CD8-positive, alpha-beta memory T cell (primary cell): Measurements from ENCODE around the gene ARL8A. TPM values are rescaled to one million over a fixed set of nuclear protein-coding genes. Genes with fewer than 3 reads are reported as not detected.
"Not testable (repeated sequence)": the region's sequence is repeated elsewhere in the genome, so short reads cannot be mapped to it uniquely, and the experiment has no call there.

Experiments
- CTCF ChIA-PET: fragments of 350-600 bp; sonication (Branson Sonifier 250); formaldehyde crosslinking; loops from one replicate; lab custom pipeline; 2021; ENCODE audit warnings: antibody characterized with exemption; lab: Charles Lee
- POLR2A ChIA-PET: fragments of 350-600 bp; sonication (Branson Sonifier 250); formaldehyde crosslinking; loops from one replicate; lab custom pipeline; 2021; ENCODE audit warnings: antibody characterized with exemption; lab: Charles Lee
- DNase-seq, 5 donors: peaks; one replicate each; pipeline versions ENCODE4 v3.0.0 to v3.0.0-alpha.2; 2020 to 2022; ENCODE audit warnings: mixed read lengths in 1 of 5
- H3K27ac ChIP-seq: one replicate; pipeline ENCODE4 v1.7.0; 2013; ENCODE audit warnings: low read depth, mild to moderate bottlenecking, low read length, moderate library complexity
- H3K27me3 ChIP-seq: 2 replicates; pipeline ENCODE4 v1.7.0; 2013; ENCODE audit warnings: low read length, mild to moderate bottlenecking; ENCODE audit not compliant: insufficient read depth, poor library complexity, severe bottlenecking
- H3K36me3 ChIP-seq: 2 replicates; pipeline ENCODE4 v1.7.0; 2013; ENCODE audit warnings: mild to moderate bottlenecking, low read length, moderate library complexity; ENCODE audit not compliant: insufficient read depth
- H3K4me1 ChIP-seq: 2 replicates; pipeline ENCODE4 v1.7.0; 2013; ENCODE audit warnings: mild to moderate bottlenecking, low read length, moderate library complexity; ENCODE audit not compliant: insufficient read depth
- H3K4me3 ChIP-seq: 2 replicates; pipeline ENCODE4 v1.7.0; 2013; ENCODE audit warnings: mild to moderate bottlenecking, low read length
- H3K9me3 ChIP-seq: 2 replicates; pipeline ENCODE4 v1.7.0; 2013; ENCODE audit warnings: mild to moderate bottlenecking, low read length
- H3K27ac Mint-ChIP-seq, 8 donors: one replicate each; pipeline ENCODE4 v1.8.0; 2020 to 2021; ENCODE audit warnings: mixed read lengths in 8 of 8, mild to moderate bottlenecking in 6 of 8, inconsistent platforms in 3 of 8, moderate library complexity in 3 of 8
- H3K27me3 Mint-ChIP-seq, 2 donors: one replicate each; pipeline ENCODE4 v1.8.0; 2020 to 2021; ENCODE audit warnings: mixed read lengths in 2 of 2, mild to moderate bottlenecking in 1 of 2, moderate library complexity in 1 of 2
- H3K36me3 Mint-ChIP-seq, 3 donors: one replicate each; pipeline ENCODE4 v1.8.0; 2020 to 2021; ENCODE audit warnings: mixed read lengths in 3 of 3, inconsistent platforms in 1 of 3, mild to moderate bottlenecking in 1 of 3
- H3K4me1 Mint-ChIP-seq, 3 donors: one replicate each; pipeline ENCODE4 v1.8.0; 2020 to 2021; ENCODE audit warnings: mixed read lengths in 3 of 3, inconsistent platforms in 1 of 3, mild to moderate bottlenecking in 1 of 3
- H3K4me3 Mint-ChIP-seq, 7 donors: one replicate each; pipeline ENCODE4 v1.8.0; 2020 to 2021; ENCODE audit warnings: mixed read lengths in 7 of 7, mild to moderate bottlenecking in 6 of 7, moderate library complexity in 4 of 7, inconsistent platforms in 2 of 7
- H3K9me3 Mint-ChIP-seq, 5 donors: one replicate each; pipeline ENCODE4 v1.8.0; 2020 to 2022; ENCODE audit warnings: mixed read lengths in 5 of 5, mild to moderate bottlenecking in 3 of 5, moderate library complexity in 2 of 5, inconsistent platforms in 1 of 5
- polyA plus RNA-seq: library from polyadenylated mRNA; unstranded; fragments of 300-500 nt; fragmentation: Illumina TruSeq; gene quantifications from one replicate; pipeline ENCODE4 v1.2.3, GENCODE V29; 2021
- total RNA-seq, 2 experiments: library from RNA; stranded (reverse); gene quantifications; one replicate each; pipeline ENCODE4 v1.2.3, GENCODE V29; 2021

The ARL8A gene
- total and polyA plus RNA-seq, 3 experiments from 2014 or later, result 12.3 to 51.4 (median 50.2) TPM

- Histone ChIP-seq H3K27ac (no peak overlapping the region), H3K9me3 (no peaks in the 10 kb centered on the region), H3K4me3 (no peak overlapping the region), H3K36me3 (no peaks in the 10 kb centered on the region), H3K4me1 (peaks cover 6% of the 10 kb centered on the region), H3K27me3 (no peaks in the 10 kb centered on the region)
- no peak for DNase-seq
- Mint-ChIP-seq H3K27me3 (no peaks in the 10 kb centered on the region), H3K4me1 (peaks cover 7 to 21% (median 15%) of the 10 kb centered on the region in 3 donors), H3K36me3 (no peaks in the 10 kb centered on the region), H3K9me3 (no peaks in the 10 kb centered on the region), H3K27ac (peak overlapping the region in 1 of 8 donors; percentile 68), H3K4me3 (no peak overlapping the region)
- POLR2A ChIA-PET, result no interaction called here
- CTCF ChIA-PET, result interaction anchor here (1.1 to 3.8 kb wide), 2 partner anchors 15 kb away, joined by 3 to 16 read pairs; no protein-coding TSS in a partner anchor
Measured at GRCh38 chr1:202170726-202171125, 26.2 kb upstream of the ARL8A start.

- Histone ChIP-seq H3K27ac (no peak overlapping the region), H3K4me1 (peaks cover 25% of the 10 kb centered on the region), H3K4me3 (no peak overlapping the region), H3K9me3 (no peaks in the 10 kb centered on the region), H3K27me3 (no peaks in the 10 kb centered on the region), H3K36me3 (no peaks in the 10 kb centered on the region)
- no peak overlapping the region for H3K27ac Mint-ChIP-seq
- DNase-seq, result no peak
- CTCF ChIA-PET, result interaction anchor here (3.8 kb wide), 1 partner anchor 13 kb away, joined by 16 read pairs; no protein-coding TSS in a partner anchor
- H3K4me1 Mint-ChIP-seq, result peaks cover 18 to 39% (median 33%) of the 10 kb centered on the region in 3 donors
- no peak overlapping the region for H3K4me3 Mint-ChIP-seq
- H3K36me3 Mint-ChIP-seq, result no peaks in the 10 kb centered on the region
- H3K27me3 Mint-ChIP-seq, result no peaks in the 10 kb centered on the region
- POLR2A ChIA-PET, result interaction anchor here (0.6 kb wide), 1 partner anchor 29 kb away, joined by 3 read pairs; no protein-coding TSS in a partner anchor
- no peaks in the 10 kb centered on the region for H3K9me3 Mint-ChIP-seq
Measured at GRCh38 chr1:202168861-202169260, 24.3 kb upstream of the ARL8A start.

- no peaks in the 10 kb centered on the region for H3K27me3 Mint-ChIP-seq
- no peaks in the 10 kb centered on the region for H3K27me3 ChIP-seq
- ChIA-PET CTCF (interaction anchor here (6.0 kb wide), 1 partner anchor 13 kb away, joined by 26 read pairs; no protein-coding TSS in a partner anchor), POLR2A (no interaction called here)
- no peaks in the 10 kb centered on the region for H3K9me3 ChIP-seq
- no peak for DNase-seq
- peaks cover 35% of the 10 kb centered on the region for H3K4me1 ChIP-seq
- H3K9me3 Mint-ChIP-seq, result no peaks in the 10 kb centered on the region
- H3K4me3 ChIP-seq, result no peak overlapping the region
- peaks cover 26 to 49% (median 43%) of the 10 kb centered on the region in 3 donors for H3K4me1 Mint-ChIP-seq
- H3K36me3 Mint-ChIP-seq, result no peaks in the 10 kb centered on the region
- H3K27ac ChIP-seq, result no peak overlapping the region
- no peak overlapping the region for H3K4me3 Mint-ChIP-seq
- no peaks in the 10 kb centered on the region for H3K36me3 ChIP-seq
- H3K27ac Mint-ChIP-seq, result no peak overlapping the region
Measured at GRCh38 chr1:202167708-202168415, 23.3 kb upstream of the ARL8A start.

- POLR2A ChIA-PET, result interaction anchor here (1.2 kb wide), 1 partner anchor 12 kb away, joined by 3 read pairs; no protein-coding TSS in a partner anchor
- peak overlapping the region; percentile 33 for H3K27ac ChIP-seq
- not testable (repeated sequence) for H3K27me3 ChIP-seq, H3K36me3 ChIP-seq, H3K9me3 ChIP-seq, H3K36me3 Mint-ChIP-seq, H3K4me3 ChIP-seq, DNase-seq, H3K4me3 Mint-ChIP-seq, H3K9me3 Mint-ChIP-seq, H3K27me3 Mint-ChIP-seq
- H3K4me1 Mint-ChIP-seq, result peaks cover 34 to 57% (median 51%) of the 10 kb centered on the region in 3 donors
- CTCF ChIA-PET, result interaction anchor here (6.0 kb wide), 1 partner anchor 12 kb away, joined by 26 read pairs; no protein-coding TSS in a partner anchor
- H3K27ac Mint-ChIP-seq, result peak overlapping the region in 2 of 8 donors; percentile 9 to 83
- H3K4me1 ChIP-seq, result peaks cover 43% of the 10 kb centered on the region
Measured at GRCh38 chr1:202167054-202167453, 22.5 kb upstream of the ARL8A start.

GRCh38 chr1:202165942-202166843 is 21.7 kb upstream of the ARL8A start:
- Histone ChIP-seq H3K36me3 (no peaks in the 10 kb centered on the region), H3K4me3 (peak overlapping the region; percentile 37), H3K9me3 (no peaks in the 10 kb centered on the region), H3K27me3 (no peaks in the 10 kb centered on the region), H3K27ac (peak overlapping the region; percentile 97), H3K4me1 (peaks cover 51% of the 10 kb centered on the region)
- Mint-ChIP-seq H3K4me3 (peak overlapping the region in 3 of 7 donors; percentile 14 to 82 (median 44)), H3K4me1 (peaks cover 43 to 66% (median 58%) of the 10 kb centered on the region in 3 donors), H3K27me3 (no peaks in the 10 kb centered on the region), H3K27ac (peak overlapping the region in 6 of 8 donors; percentile 22 to 82 (median 50)), H3K36me3 (no peaks in the 10 kb centered on the region), H3K9me3 (no peaks in the 10 kb centered on the region)
- DNase-seq, result no peak
- ChIA-PET POLR2A (interaction anchor here (1.2 kb wide), 1 partner anchor 11 kb away, joined by 3 read pairs; no protein-coding TSS in a partner anchor), CTCF (interaction anchor here (1.2 to 6.0 kb wide), 3 partner anchors 11 to 31 kb away, joined by 3 to 26 read pairs (median 4); no protein-coding TSS in a partner anchor)

- POLR2A ChIA-PET, result no interaction called here
- peak overlapping the region; percentile 37 for H3K4me3 ChIP-seq
- Mint-ChIP-seq H3K9me3 (no peaks in the 10 kb centered on the region), H3K27me3 (no peaks in the 10 kb centered on the region), H3K4me1 (peaks cover 51 to 68% (median 66%) of the 10 kb centered on the region in 3 donors), H3K4me3 (peak overlapping the region; percentile 59 to 83 (median 76)), H3K36me3 (peaks cover 0 to 3% (median 0%) of the 10 kb centered on the region in 3 donors), H3K27ac (peak overlapping the region in 7 of 8 donors; percentile 75 to 95 (median 91))
- DNase-seq, result peak in 1 of 5 donors; percentile 3
- H3K9me3 ChIP-seq, result no peaks in the 10 kb centered on the region
- peak overlapping the region; percentile 97 for H3K27ac ChIP-seq
- CTCF ChIA-PET, result interaction anchor here (1.2 to 6.0 kb wide), 4 partner anchors 10 to 30 kb away, joined by 3 to 26 read pairs (median 4); no protein-coding TSS in a partner anchor
- peaks cover 58% of the 10 kb centered on the region for H3K4me1 ChIP-seq
- H3K27me3 ChIP-seq, result no peaks in the 10 kb centered on the region
- H3K36me3 ChIP-seq, result no peaks in the 10 kb centered on the region
Measured at GRCh38 chr1:202165267-202165941, 20.9 kb upstream of the ARL8A start.
